GM12878 (cell line): Measurements from ENCODE around the gene GGACT. TPM values are rescaled to one million over a fixed set of nuclear protein-coding genes. Genes with fewer than 3 reads are reported as not detected.

Experiments used
- ATAC-seq: fragments of 200-7000 bp; cut with Tn5 transposase; 3 replicates; pipeline ENCODE4 v1.9.1; 2020; ENCODE audit warnings: mild to moderate bottlenecking, moderate library complexity
- BruUV-seq: library from RNA; stranded (reverse); fragments of 400-500 nt; replicated peaks from 2 replicates; lab custom pipeline; 2021; lab: Mats Ljungman, UMichigan
- CTCF ChIA-PET: fragments of 300-600 bp; sonication (Branson Sonifier 250); formaldehyde crosslinking; extraction: SDS; loops from one replicate; lab custom pipeline; 2021; ENCODE audit warnings: inconsistent platforms; lab: Yijun Ruan, JAX
- POLR2A ChIA-PET: fragments of 350-600 bp; formaldehyde crosslinking; extraction: SDS; loops from one replicate; lab custom pipeline; 2021; ENCODE audit warnings: inconsistent platforms; lab: Charles Lee
- RAD21 ChIA-PET: fragments of 300-600 bp; sonication (Branson Sonifier 250); formaldehyde crosslinking; loops from one replicate; lab custom pipeline; 2023; ENCODE audit warnings: antibody characterized with exemption; ENCODE audit not compliant: unreplicated experiment; lab: Charles Lee
- SMC1A ChIA-PET: fragments of 300-600 bp; sonication (Branson Sonifier 250); formaldehyde crosslinking; loops from one replicate; lab custom pipeline; 2023; ENCODE audit not compliant: unreplicated experiment, uncharacterized antibody; lab: Charles Lee
- DNase-seq: peaks from one replicate; pipeline ENCODE4 v3.0.0-alpha.2; 2011; ENCODE audit warnings: low read depth, low spot score
- FAIRE-seq: peaks from 3 replicates; lab custom pipeline; 2011; peaks lifted over from hg19 to GRCh38; lab: Jason Lieb, UNC
- H2AFZ ChIP-seq: 2 replicates; pipeline ENCODE4 v1.6.0; 2011; ENCODE audit warnings: low read depth, low read length, control low read depth; ENCODE audit not compliant: control insufficient read depth
- H3K27ac ChIP-seq: 2 replicates; pipeline ENCODE4 v1.5.1; 2011; ENCODE audit warnings: control low read depth; ENCODE audit not compliant: control insufficient read depth, insufficient read depth
- H3K27me3 ChIP-seq, 2 experiments: replicated peaks in 1 of 2; 2 replicates each; pipeline versions ENCODE4 v1.6.0 to v1.6.1; 2011; ENCODE audit warnings: low read length in 1 of 2; ENCODE audit not compliant: control insufficient read depth in 2 of 2, insufficient read depth in 2 of 2
- H3K36me3 ChIP-seq, 2 experiments: 2 replicates each; pipeline ENCODE4 v1.5.1; 2011; ENCODE audit warnings: low read length in 1 of 2; ENCODE audit not compliant: control insufficient read depth in 2 of 2, insufficient read depth in 2 of 2
- H3K4me1 ChIP-seq: 2 replicates; pipeline ENCODE4 v1.6.1; 2011; ENCODE audit warnings: mild to moderate bottlenecking, low read length, moderate library complexity, mixed read lengths; ENCODE audit not compliant: control insufficient read depth, insufficient read depth
- H3K4me2 ChIP-seq: 2 replicates; pipeline ENCODE4 v1.6.0; 2011; ENCODE audit warnings: control low read depth; ENCODE audit not compliant: control insufficient read depth, insufficient read depth
- H3K4me3 ChIP-seq: fragments of 200-600 bp; sonication (generic); 2 replicates; pipeline ENCODE4 v1.5.1; 2016
- H3K79me2 ChIP-seq: 2 replicates; pipeline ENCODE4 v1.6.0; 2011; ENCODE audit warnings: low read length; ENCODE audit not compliant: control insufficient read depth, insufficient read depth
- H3K9ac ChIP-seq: 2 replicates; pipeline ENCODE4 v1.8.0; 2011; ENCODE audit warnings: low read length, control low read depth, mixed read lengths; ENCODE audit not compliant: control insufficient read depth, insufficient read depth
- H3K9me3 ChIP-seq: replicated peaks from 3 replicates; pipeline ENCODE4 v1.5.1; 2011; ENCODE audit warnings: mild to moderate bottlenecking, low read length; ENCODE audit not compliant: control insufficient read depth, insufficient read depth
- H4K20me1 ChIP-seq: 2 replicates; pipeline ENCODE4 v1.6.0; 2011; ENCODE audit not compliant: control insufficient read depth, insufficient read depth
- ASH2L ChIP-seq: fragments of 300-600, 200-600 bp; sonication (generic); IDR thresholded peaks from 2 replicates; pipeline ENCODE4 v1.6.1; 2017; ENCODE audit warnings: low read depth, mild to moderate bottlenecking, borderline replicate concordance
- CHD2 ChIP-seq: IDR thresholded peaks from 2 replicates; pipeline ENCODE4 v1.6.1; 2011; ENCODE audit warnings: low read depth, low read length, improper control_type of control experiment, borderline replicate concordance
- E4F1 ChIP-seq: fragments of 450-650 bp; IDR thresholded peaks from 2 replicates; pipeline ENCODE4 v1.6.1; 2018; ENCODE audit warnings: borderline replicate concordance, mild to moderate bottlenecking; ENCODE audit not compliant: partially characterized antibody
- FOXK2 ChIP-seq: fragments of 450-650 bp; IDR thresholded peaks from 2 replicates; pipeline ENCODE4 v1.6.1; 2017; ENCODE audit warnings: mild to moderate bottlenecking, moderate library complexity
- KDM1A ChIP-seq: fragments of 200-600 bp; sonication (generic); IDR thresholded peaks from 2 replicates; pipeline ENCODE4 v1.6.1; 2016; ENCODE audit warnings: borderline replicate concordance
- MTA2 ChIP-seq: fragments of 450-650 bp; IDR thresholded peaks from 2 replicates; pipeline ENCODE4 v1.6.1; 2016; ENCODE audit warnings: low read depth, mild to moderate bottlenecking, moderate library complexity
- POLR2AphosphoS2 ChIP-seq: IDR thresholded peaks from 2 replicates; pipeline ENCODE4 v1.6.1; 2011; ENCODE audit warnings: low read depth, mild to moderate bottlenecking, low read length, improper control_type of control experiment, moderate library complexity
- RBBP5 ChIP-seq: fragments of 200-600 bp; sonication (generic); conservative IDR thresholded peaks from 2 replicates; pipeline ENCODE4 v1.6.1; 2016
- RCOR1 ChIP-seq: conservative IDR thresholded peaks from 2 replicates; pipeline ENCODE4 v1.6.1; 2012; ENCODE audit warnings: low read depth, low read length, improper control_type of control experiment
- RFX5 ChIP-seq: IDR thresholded peaks from 2 replicates; pipeline ENCODE4 v1.6.1; 2011; ENCODE audit warnings: low read depth, low read length, improper control_type of control experiment
- SMAD5 ChIP-seq: IDR thresholded peaks from 2 replicates; pipeline ENCODE4 v1.6.1; 2016; ENCODE audit warnings: antibody characterized with exemption, low read depth
- TBL1XR1 ChIP-seq: IDR thresholded peaks from 2 replicates; pipeline ENCODE4 v1.6.1; 2012; ENCODE audit warnings: low read depth, low read length, improper control_type of control experiment
- ZNF384 ChIP-seq: IDR thresholded peaks from 2 replicates; pipeline ENCODE4 v1.6.1; 2012; ENCODE audit warnings: low read depth, mild to moderate bottlenecking, low read length, improper control_type of control experiment, borderline replicate concordance
- WGBS: methylation state at CpG from one replicate; pipeline ENCODE4 v1.1.6; 2016; ENCODE audit warnings: low lambda C conversion rate; ENCODE audit not compliant: insufficient replicate concordance, insufficient coverage; ENCODE audit errors: missing lambda C conversion rate; 5-methylcytosine and 5-hydroxymethylcytosine counted together
- in situ Hi-C: fragments of 300-500 bp; cut with MboI; formaldehyde crosslinking; loops from 9 replicates; pipeline ENCODE4 v1.14.3; 2018; ENCODE audit warnings: mixed read lengths
- intact Hi-C: fragments of 100-400 bp; cut with micrococcal nuclease; formaldehyde crosslinking; loops from one replicate; pipeline ENCODE4 v1.14.2; 2022; ENCODE audit not compliant: unreplicated experiment
- polyA plus RNA-seq, 11 experiments: library from polyadenylated mRNA; depleted of rRNA in 4 of 11; unstranded in 6 of 11; stranded (reverse) in 5 of 11; fragments of >200 nt; fragmentation: Nextera tagmentation in 4 of 11; fragmentation: Illumina TruSeq in 1 of 11; extraction: Ambion mirVana in 4 of 11; extraction: Trizol in 1 of 11; gene quantifications; 1 replicate in 1 of 11; 2 replicates in 10 of 11; pipeline versions ENCODE4 v1.2.1 to v1.2.3, GENCODE V29; 2011 to 2016; ENCODE audit warnings: inconsistent platforms in 2 of 11, missing spikeins in 2 of 11, low read depth in 1 of 11
- total RNA-seq, 4 experiments: library from RNA; depleted of rRNA in 3 of 4; stranded (reverse); fragments of >200 nt in 3 of 4; fragmentation: Illumina TruSeq in 1 of 4; extraction: Trizol in 1 of 4; gene quantifications; 2 replicates each; pipeline versions ENCODE4 v1.2.1 to v1.2.3, GENCODE V29; 2013 to 2021
- TF ChIP-seq, protein P1 (sequence below): fragments of 450-650 bp; IDR thresholded peaks from 2 replicates; pipeline ENCODE4 v1.6.1; 2017; ENCODE audit warnings: antibody characterized with exemption, mild to moderate bottlenecking, moderate library complexity
- TF ChIP-seq, protein P2 (sequence below): IDR thresholded peaks from 2 replicates; pipeline ENCODE4 v1.6.1; 2011; ENCODE audit warnings: low read depth, mild to moderate bottlenecking, low read length, moderate library complexity, borderline replicate concordance; ENCODE audit errors: extremely low read depth

The GGACT gene
- total and polyA plus RNA-seq, 10 of the 15 experiments (the other 5 are each of a cell fraction or from before 2014, with no cell fraction given): 0.61 to 8.8 (median 4.2) TPM

- ChIA-PET RAD21 (no interaction called here), POLR2A (no interaction called here), CTCF (no interaction called here), SMC1A (interaction anchor here (0.9 to 1.0 kb wide), 2 partner anchors 9 to 284 kb away, joined by 3 read pairs; no protein-coding TSS in a partner anchor)
- no peak overlapping the region for H2AFZ ChIP-seq
- no peaks in the 10 kb centered on the region for H3K27me3 ChIP-seq
- no peak overlapping the region for H3K4me2 ChIP-seq
- BruUV-seq: no TSS peak
- intact Hi-C loops (loop anchor here (10.0 kb wide), 1 partner anchor 475 kb away; no protein-coding TSS in a partner anchor), in situ Hi-C loops (loop anchor here (10.0 kb wide), 1 partner anchor 285 kb away; no protein-coding TSS in a partner anchor)
- no peak overlapping the region for H3K9ac ChIP-seq
- TF ChIP-seq E4F1: no peak
- TF ChIP-seq, protein P1, sequence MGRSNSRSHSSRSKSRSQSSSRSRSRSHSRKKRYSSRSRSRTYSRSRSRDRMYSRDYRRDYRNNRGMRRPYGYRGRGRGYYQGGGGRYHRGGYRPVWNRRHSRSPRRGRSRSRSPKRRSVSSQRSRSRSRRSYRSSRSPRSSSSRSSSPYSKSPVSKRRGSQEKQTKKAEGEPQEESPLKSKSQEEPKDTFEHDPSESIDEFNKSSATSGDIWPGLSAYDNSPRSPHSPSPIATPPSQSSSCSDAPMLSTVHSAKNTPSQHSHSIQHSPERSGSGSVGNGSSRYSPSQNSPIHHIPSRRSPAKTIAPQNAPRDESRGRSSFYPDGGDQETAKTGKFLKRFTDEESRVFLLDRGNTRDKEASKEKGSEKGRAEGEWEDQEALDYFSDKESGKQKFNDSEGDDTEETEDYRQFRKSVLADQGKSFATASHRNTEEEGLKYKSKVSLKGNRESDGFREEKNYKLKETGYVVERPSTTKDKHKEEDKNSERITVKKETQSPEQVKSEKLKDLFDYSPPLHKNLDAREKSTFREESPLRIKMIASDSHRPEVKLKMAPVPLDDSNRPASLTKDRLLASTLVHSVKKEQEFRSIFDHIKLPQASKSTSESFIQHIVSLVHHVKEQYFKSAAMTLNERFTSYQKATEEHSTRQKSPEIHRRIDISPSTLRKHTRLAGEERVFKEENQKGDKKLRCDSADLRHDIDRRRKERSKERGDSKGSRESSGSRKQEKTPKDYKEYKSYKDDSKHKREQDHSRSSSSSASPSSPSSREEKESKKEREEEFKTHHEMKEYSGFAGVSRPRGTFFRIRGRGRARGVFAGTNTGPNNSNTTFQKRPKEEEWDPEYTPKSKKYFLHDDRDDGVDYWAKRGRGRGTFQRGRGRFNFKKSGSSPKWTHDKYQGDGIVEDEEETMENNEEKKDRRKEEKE: no peak
- no peak for TF ChIP-seq ZNF384
- TF ChIP-seq MTA2: no peak
- TF ChIP-seq RCOR1: no peak
- no peak for TF ChIP-seq TBL1XR1
- TF ChIP-seq RFX5: no peak
- TF ChIP-seq RBBP5: no peak
- TF ChIP-seq POLR2AphosphoS2: no peak
- TF ChIP-seq FOXK2: no peak
- no peak for TF ChIP-seq KDM1A
- TF ChIP-seq CHD2: no peak
- TF ChIP-seq, protein P2, sequence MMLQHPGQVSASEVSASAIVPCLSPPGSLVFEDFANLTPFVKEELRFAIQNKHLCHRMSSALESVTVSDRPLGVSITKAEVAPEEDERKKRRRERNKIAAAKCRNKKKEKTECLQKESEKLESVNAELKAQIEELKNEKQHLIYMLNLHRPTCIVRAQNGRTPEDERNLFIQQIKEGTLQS: no peak
- TF ChIP-seq ASH2L: no peak
- TF ChIP-seq SMAD5: no peak
- H3K4me3 ChIP-seq: no peak overlapping the region
- H3K79me2 ChIP-seq: no peaks in the 10 kb centered on the region
- H3K36me3 ChIP-seq: peaks cover 0 to 3% of the 10 kb centered on the region in 2 experiments; a peak in 1 of 4 replicates
- H3K9me3 ChIP-seq: no peaks in the 10 kb centered on the region
- H3K4me1 ChIP-seq: peaks cover 4% of the 10 kb centered on the region; the same call in 1 of the 2 replicates
- ATAC-seq (no peak), FAIRE-seq (no peak), DNase-seq (no peak)
- 97% methylated on average over 9 of the region's 9 CpGs for WGBS
- H4K20me1 ChIP-seq: no peaks in the 10 kb centered on the region
- no peak overlapping the region for H3K27ac ChIP-seq
Observed at GRCh38 chr13:100519626-100520025, 69.0 kb downstream of the GGACT start.
